Measurements from ENCODE around the gene PPIH. TPM values are rescaled to one million over a fixed set of nuclear protein-coding genes. Genes with fewer than 3 reads are reported as not detected.
A peak's percentile ranks its signal among the peaks of the same experiment; 100 is the strongest.
"Not testable (repeated sequence)": the region's sequence is repeated elsewhere in the genome, so short reads cannot be mapped to it uniquely, and the experiment has no call there.

PPIH gene
- total and polyA plus RNA-seq, 2 experiments from 2014 or later: 66.5 to 122 TPM

GRCh38 chr1:42698081-42698813, 40.0 kb downstream of the PPIH start (continued):
- TF ChIP-seq CREB1 (CRISPR knock-in tag; IDR thresholded peaks at IDR 0.05; ENCODE audit: low read depth) (no peak), ETS1 (IDR thresholded peaks at IDR 0.05) (no peak), EZH2phosphoT487 (IDR thresholded peaks at IDR 0.05; ENCODE audit: unreplicated experiment) (no peak), ZNF331 (CRISPR knock-in tag; IDR thresholded peaks at IDR 0.05; ENCODE audit: low read depth) (no peak)

DNA sequence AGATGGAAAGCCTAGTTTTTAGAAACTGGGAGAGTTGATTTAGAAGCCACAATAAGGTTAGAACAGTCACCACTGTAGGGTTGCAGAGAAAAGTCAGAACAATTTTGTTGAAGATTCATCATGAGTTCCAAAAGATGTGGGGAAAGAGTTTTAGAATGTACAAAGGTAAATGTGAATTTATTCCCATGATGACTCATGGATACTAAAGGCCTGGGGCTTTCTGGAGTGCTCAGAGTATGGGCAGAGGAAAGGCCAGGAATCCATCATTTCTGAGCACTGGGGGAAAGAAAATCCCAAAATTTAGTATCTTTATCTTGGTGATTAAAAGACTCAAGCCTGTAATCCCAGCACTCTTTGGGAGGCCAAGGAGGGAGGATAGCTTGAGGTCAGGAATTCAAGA, 41.8 kb downstream of the PPIH start:
- H3K9me2 ChIP-seq (ENCODE audit: insufficient read depth): no peaks in the 10 kb centered on the region
- H3K27me3 ChIP-seq (ENCODE audit: insufficient read depth): no peaks in the 10 kb centered on the region
- H2AFZ ChIP-seq: no peak overlapping the region
- no peak for ATAC-seq
- H4K20me1 ChIP-seq (replicated peaks; ENCODE audit: insufficient read depth): peaks cover 68% of the 10 kb centered on the region
- H3K4me3 ChIP-seq: no peak overlapping the region
- no peaks in the 10 kb centered on the region for H3K4me1 Mint-ChIP-seq
- H3K36me3 Mint-ChIP-seq (ENCODE audit: low read depth): peaks cover 100% of the 10 kb centered on the region
- peaks cover 100% of the 10 kb centered on the region for H3K79me2 ChIP-seq (replicated peaks; ENCODE audit: insufficient read depth)
- DNase-seq (ENCODE audit: low spot score): no peak
- no peaks in the 10 kb centered on the region for H3K9me3 Mint-ChIP-seq
- no peak overlapping the region for H3K4me3 Mint-ChIP-seq
- no peaks in the 10 kb centered on the region for H3K4me1 ChIP-seq (ENCODE audit: insufficient read depth)
- H3K27ac ChIP-seq (ENCODE audit: low read depth): peak overlapping the region; percentile 67; the same call in 1 of the 2 replicates
- no peak for TF ChIP-seq CREB1 (CRISPR knock-in tag; IDR thresholded peaks at IDR 0.05; ENCODE audit: low read depth)
- no peak for TF ChIP-seq EZH2phosphoT487 (IDR thresholded peaks at IDR 0.05; ENCODE audit: unreplicated experiment)
- H3K36me3 ChIP-seq (ENCODE audit: insufficient read depth): peaks cover 87% of the 10 kb centered on the region
- H3K27me3 Mint-ChIP-seq (ENCODE audit: insufficient read depth, low read depth, poor library complexity): peaks cover 6% of the 10 kb centered on the region
- H3F3A ChIP-seq (replicated peaks; ENCODE audit: low read depth): peaks cover 23% of the 10 kb centered on the region
- no peak overlapping the region for H3K4me2 ChIP-seq
- H3K27ac Mint-ChIP-seq: no peak overlapping the region

- ATAC-seq: no peak; the same call in 2 of the 3 replicates
- H3K27me3 ChIP-seq (ENCODE audit: insufficient read depth): no peaks in the 10 kb centered on the region
- H3K4me2 ChIP-seq: no peak overlapping the region
- H3F3A ChIP-seq (replicated peaks; ENCODE audit: low read depth): peaks cover 21% of the 10 kb centered on the region
- H3K36me3 ChIP-seq (ENCODE audit: insufficient read depth): peaks cover 59% of the 10 kb centered on the region
- H3K4me1 Mint-ChIP-seq: no peaks in the 10 kb centered on the region
- H3K9me2 ChIP-seq (ENCODE audit: insufficient read depth): no peaks in the 10 kb centered on the region
- TF ChIP-seq ZNF114 (CRISPR knock-in tag; IDR thresholded peaks at IDR 0.05) (no peak), NANOG (IDR thresholded peaks at IDR 0.05; ENCODE audit: borderline replicate concordance) (no peak), ZNF331 (CRISPR knock-in tag; IDR thresholded peaks at IDR 0.05; ENCODE audit: low read depth) (no peak), POLR2AphosphoS5 (IDR thresholded peaks at IDR 0.05; ENCODE audit: low read depth) (0 out of 2 replicates have a peak, but pooled peaks have one; percentile 22), ETS1 (IDR thresholded peaks at IDR 0.05) (no peak)
- H2AFZ ChIP-seq: no peak overlapping the region
- H4K20me1 ChIP-seq (replicated peaks; ENCODE audit: insufficient read depth): peaks cover 56% of the 10 kb centered on the region
- no peak overlapping the region for H3K27ac Mint-ChIP-seq
- no peak for DNase-seq (ENCODE audit: low spot score)
- H3K4me3 Mint-ChIP-seq: no peak overlapping the region
- peaks cover 94% of the 10 kb centered on the region for H3K79me2 ChIP-seq (replicated peaks; ENCODE audit: insufficient read depth)
- no peak overlapping the region for H3K4me3 ChIP-seq
- H3K4me1 ChIP-seq (ENCODE audit: insufficient read depth): no peaks in the 10 kb centered on the region
- peak overlapping the region; percentile 56 for H3K27ac ChIP-seq (ENCODE audit: low read depth)
- peaks cover 3% of the 10 kb centered on the region; the same call in 1 of the 3 replicates for H3K9me3 Mint-ChIP-seq
- peaks cover 93% of the 10 kb centered on the region for H3K36me3 Mint-ChIP-seq (ENCODE audit: low read depth)
- H3K27me3 Mint-ChIP-seq (ENCODE audit: insufficient read depth, low read depth, poor library complexity): peaks cover 7% of the 10 kb centered on the region
Observed at GRCh38 chr1:42703888-42704464, 45.8 kb downstream of the PPIH start.

- peaks cover 41% of the 10 kb centered on the region for H3K36me3 Mint-ChIP-seq (ENCODE audit: low read depth)
- not testable (repeated sequence) for H3K27me3 Mint-ChIP-seq (ENCODE audit: insufficient read depth, low read depth, poor library complexity); H3K4me3 Mint-ChIP-seq; DNase-seq (ENCODE audit: low spot score); H3K4me1 ChIP-seq (ENCODE audit: insufficient read depth); H3K4me2 ChIP-seq; H3K27ac Mint-ChIP-seq; H3K9me2 ChIP-seq (ENCODE audit: insufficient read depth); H3K4me1 Mint-ChIP-seq; H3F3A ChIP-seq (replicated peaks; ENCODE audit: low read depth); H3K4me3 ChIP-seq; ATAC-seq; H3K9me3 Mint-ChIP-seq; H3K36me3 ChIP-seq (ENCODE audit: insufficient read depth); H2AFZ ChIP-seq; H3K27me3 ChIP-seq (ENCODE audit: insufficient read depth); H3K27ac ChIP-seq (ENCODE audit: low read depth)
- Histone ChIP-seq H3K79me2 (replicated peaks; ENCODE audit: insufficient read depth) (peaks cover 59% of the 10 kb centered on the region), H4K20me1 (replicated peaks; ENCODE audit: insufficient read depth) (peaks cover 25% of the 10 kb centered on the region)
Observed at GRCh38 chr1:42712808-42713207, 54.6 kb downstream of the PPIH start.

All from GM23338 (cell line).